Left forelimb (tissue), 1 donor: ENCODE measurements around the gene ALG12.

Experiments
- DNase-seq: peaks from one replicate; pipeline ENCODE4 v3.0.0-alpha.2; 2018; ENCODE audit warnings: low spot score

The ALG12 gene

GRCh38 chr22:49887064-49887451 is 31.2 kb downstream of the ALG12 start:
- DNase-seq, result no peak

- DNase-seq, result no peak
Measured at GRCh38 chr22:49886346-49887063, 31.7 kb downstream of the ALG12 start.

- no peak for DNase-seq
Measured at GRCh38 chr22:49885881-49886280, 32.4 kb downstream of the ALG12 start.

GRCh38 chr22:49885281-49885680 is 33.0 kb downstream of the ALG12 start:
- DNase-seq, result no peak

- no peak for DNase-seq
Measured at GRCh38 chr22:49884503-49885260, 33.6 kb downstream of the ALG12 start.

GRCh38 chr22:49884075-49884474 is 34.2 kb downstream of the ALG12 start:
- DNase-seq, result no peak

GRCh38 chr22:49883294-49883640 is 35.0 kb downstream of the ALG12 start:
- DNase-seq, result no peak

GRCh38 chr22:49882519-49883293 is 35.5 kb downstream of the ALG12 start:
- DNase-seq, result no peak

GRCh38 chr22:49881856-49882255 is 36.4 kb downstream of the ALG12 start:
- DNase-seq, result no peak

- DNase-seq, result no peak
Measured at GRCh38 chr22:49880281-49880680, 38.0 kb downstream of the ALG12 start.

- DNase-seq, result no peak
Measured at GRCh38 chr22:49879871-49880270, 38.4 kb downstream of the ALG12 start.

- DNase-seq, result no peak
Measured at GRCh38 chr22:49878206-49878605, 40.0 kb downstream of the ALG12 start.

- no peak for DNase-seq
Measured at GRCh38 chr22:49877642-49878041, 40.6 kb downstream of the ALG12 start.

GRCh38 chr22:49873228-49873940 is 44.9 kb downstream of the ALG12 start:
- DNase-seq, result no peak

GRCh38 chr22:49872347-49872746 is 45.9 kb downstream of the ALG12 start:
- no peak for DNase-seq

GRCh38 chr22:49871482-49871881 is 46.8 kb downstream of the ALG12 start:
- DNase-seq, result no peak

- no peak for DNase-seq
Measured at GRCh38 chr22:49869845-49870712, 48.2 kb downstream of the ALG12 start.

GRCh38 chr22:49869086-49869830 is 49.0 kb downstream of the ALG12 start:
- no peak for DNase-seq

- DNase-seq, result no peak
Measured at GRCh38 chr22:49867303-49868265, 50.7 kb downstream of the ALG12 start.
